Measurements from ENCODE around the gene IFIT5. TPM values are rescaled to one million over a fixed set of nuclear protein-coding genes. Genes with fewer than 3 reads are reported as not detected.

IFIT5 gene, protein sequence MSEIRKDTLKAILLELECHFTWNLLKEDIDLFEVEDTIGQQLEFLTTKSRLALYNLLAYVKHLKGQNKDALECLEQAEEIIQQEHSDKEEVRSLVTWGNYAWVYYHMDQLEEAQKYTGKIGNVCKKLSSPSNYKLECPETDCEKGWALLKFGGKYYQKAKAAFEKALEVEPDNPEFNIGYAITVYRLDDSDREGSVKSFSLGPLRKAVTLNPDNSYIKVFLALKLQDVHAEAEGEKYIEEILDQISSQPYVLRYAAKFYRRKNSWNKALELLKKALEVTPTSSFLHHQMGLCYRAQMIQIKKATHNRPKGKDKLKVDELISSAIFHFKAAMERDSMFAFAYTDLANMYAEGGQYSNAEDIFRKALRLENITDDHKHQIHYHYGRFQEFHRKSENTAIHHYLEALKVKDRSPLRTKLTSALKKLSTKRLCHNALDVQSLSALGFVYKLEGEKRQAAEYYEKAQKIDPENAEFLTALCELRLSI
- total RNA-seq (2014; rRNA removed; shearing (Covaris generic)) (0.57 and 0.77 TPM in 2 replicates), total RNA-seq (2022) (0.17 and 0.36 TPM in 2 replicates), Bru-seq, nascent RNA (percentile 42 among the genes with signal in this experiment), BruChase-seq, experiment 1, labeled RNA remaining after a 6-hour chase (percentile 14 among the genes with signal in this experiment), BruChase-seq, experiment 2, labeled RNA remaining after a 2-hour chase (percentile 41 among the genes with signal in this experiment)
- long read RNA-seq, result 0 reads

DNA sequence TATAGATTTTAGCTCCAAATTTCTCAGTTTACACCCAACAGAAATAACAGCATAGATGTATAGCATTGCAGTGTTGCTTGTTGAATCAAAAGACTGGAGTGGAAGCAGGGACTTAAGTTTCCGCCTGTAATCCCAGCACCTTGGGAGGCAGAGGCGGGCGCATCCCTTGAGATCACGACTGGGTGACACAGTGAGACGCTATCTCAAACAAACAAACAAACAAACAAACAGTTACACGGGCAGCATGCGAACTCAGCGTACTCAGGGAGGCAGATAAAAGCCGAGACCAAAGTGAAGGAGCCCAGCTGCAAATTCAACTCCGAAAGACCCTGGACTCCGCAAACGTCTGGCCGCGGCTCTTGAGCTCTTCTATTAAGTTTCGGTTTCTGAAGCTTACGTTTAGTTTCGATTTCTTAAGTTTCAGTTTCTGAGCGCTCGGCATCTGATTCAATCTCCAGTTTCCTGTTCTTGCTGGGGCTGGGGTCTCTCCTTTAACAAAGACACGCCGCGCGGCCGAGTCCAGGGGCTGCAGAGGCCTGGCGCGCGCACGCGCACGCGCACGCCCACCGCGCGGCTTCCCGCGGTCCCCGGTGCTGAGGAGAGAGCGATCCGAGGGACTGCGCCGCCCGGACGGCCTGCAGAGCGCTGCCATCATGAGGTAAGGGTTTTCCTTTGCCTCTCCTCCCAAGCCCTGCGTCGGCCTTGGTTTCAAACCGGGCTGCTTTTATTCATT, at the start of gene IFIT5:
Gene IFIT5 (plus strand): TSS at position 423 of the 733 bp plus-strand sequence. CDS start 231 bp downstream, at position 654.
- BruUV-seq (replicated peaks), result no TSS peak
- CTCF ChIA-PET (ENCODE audit: unreplicated experiment), result no interaction called here
- peaks cover 3% of the 10 kb centered on the region for H3K4me1 ChIP-seq (ENCODE audit: insufficient read depth, low read length, poor library complexity, severe bottlenecking)
- POLR2A ChIA-PET, result interaction anchor here (0.6 to 1.4 kb wide), 7 partner anchors 18 to 627 kb away, joined by 3 to 5 read pairs (median 3); no protein-coding TSS in a partner anchor
- H3K79me2 ChIP-seq (ENCODE audit: insufficient read depth, low read depth, low read length), result no peaks in the 10 kb centered on the region
- no peak within 1 kb of the TSS for H3K27ac ChIP-seq (ENCODE audit: low read depth, low read length, poor library complexity, severe bottlenecking)
- H3K36me3 ChIP-seq (ENCODE audit: insufficient read depth, low read length), result no peaks in the 10 kb centered on the region
- H3K9me3 ChIP-seq (ENCODE audit: low read length), result no peaks in the 10 kb centered on the region
- no peaks in the 10 kb centered on the region for H3K9me2 ChIP-seq (ENCODE audit: insufficient read depth, low read length)
- peak within 1 kb of the TSS; percentile 74 for H3K4me3 ChIP-seq (ENCODE audit: low read depth, low read length, poor library complexity, severe bottlenecking)
- peak within 1 kb of the TSS; percentile 75 for H3K4me2 ChIP-seq (ENCODE audit: low read length)
- peak; percentile 80 for DNase-seq (ENCODE audit: low spot score)
- TF ChIP-seq, protein P1, sequence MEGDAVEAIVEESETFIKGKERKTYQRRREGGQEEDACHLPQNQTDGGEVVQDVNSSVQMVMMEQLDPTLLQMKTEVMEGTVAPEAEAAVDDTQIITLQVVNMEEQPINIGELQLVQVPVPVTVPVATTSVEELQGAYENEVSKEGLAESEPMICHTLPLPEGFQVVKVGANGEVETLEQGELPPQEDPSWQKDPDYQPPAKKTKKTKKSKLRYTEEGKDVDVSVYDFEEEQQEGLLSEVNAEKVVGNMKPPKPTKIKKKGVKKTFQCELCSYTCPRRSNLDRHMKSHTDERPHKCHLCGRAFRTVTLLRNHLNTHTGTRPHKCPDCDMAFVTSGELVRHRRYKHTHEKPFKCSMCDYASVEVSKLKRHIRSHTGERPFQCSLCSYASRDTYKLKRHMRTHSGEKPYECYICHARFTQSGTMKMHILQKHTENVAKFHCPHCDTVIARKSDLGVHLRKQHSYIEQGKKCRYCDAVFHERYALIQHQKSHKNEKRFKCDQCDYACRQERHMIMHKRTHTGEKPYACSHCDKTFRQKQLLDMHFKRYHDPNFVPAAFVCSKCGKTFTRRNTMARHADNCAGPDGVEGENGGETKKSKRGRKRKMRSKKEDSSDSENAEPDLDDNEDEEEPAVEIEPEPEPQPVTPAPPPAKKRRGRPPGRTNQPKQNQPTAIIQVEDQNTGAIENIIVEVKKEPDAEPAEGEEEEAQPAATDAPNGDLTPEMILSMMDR (conservative IDR thresholded peaks at IDR 0.05; ENCODE audit: low read length), result no peak
- no peak for TF ChIP-seq EZH2phosphoT487 (IDR thresholded peaks at IDR 0.05; ENCODE audit: borderline replicate concordance, low read depth, low read length)
- intact Hi-C loops (cut with micrococcal nuclease; ENCODE audit: unreplicated experiment), result loop anchor here (5.0 kb wide), 1 partner anchor 157 kb away; no protein-coding TSS in a partner anchor
- peak within 1 kb of the TSS; percentile 98 for H2AFZ ChIP-seq (ENCODE audit: low read length)
- H4K20me1 ChIP-seq (ENCODE audit: insufficient read depth, low read length), result no peaks in the 10 kb centered on the region

DNA sequence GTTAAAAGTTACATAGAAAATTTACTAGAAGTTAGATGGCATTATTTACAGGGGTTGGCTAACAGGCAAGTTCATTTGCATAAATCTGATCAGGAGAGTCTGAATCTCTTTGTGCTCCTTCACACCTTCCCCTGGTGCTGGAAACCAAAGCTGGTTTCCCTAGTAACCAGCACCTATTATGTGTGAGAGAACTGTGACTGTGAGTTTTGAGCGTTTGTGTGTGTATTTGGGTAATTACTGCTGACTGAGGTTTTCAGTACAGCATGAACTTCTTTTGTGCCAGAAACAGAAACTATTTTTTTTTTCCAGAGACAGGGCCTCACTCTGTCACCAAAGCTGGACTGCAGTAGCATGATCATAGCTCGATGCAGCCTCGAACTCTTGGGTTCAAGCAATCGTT, 46.8 kb upstream of the IFIT5 start:
- BruUV-seq (replicated peaks), result no TSS peak
- no peaks in the 10 kb centered on the region for H3K9me3 ChIP-seq (ENCODE audit: low read length)
- intact Hi-C loops (cut with micrococcal nuclease; ENCODE audit: unreplicated experiment), result no loop called here
- no peaks in the 10 kb centered on the region for H3K4me1 ChIP-seq (ENCODE audit: insufficient read depth, low read length, poor library complexity, severe bottlenecking)
- H3K27ac ChIP-seq (ENCODE audit: low read depth, low read length, poor library complexity, severe bottlenecking), result no peak overlapping the region
- H2AFZ ChIP-seq (ENCODE audit: low read length), result no peak overlapping the region
- H3K4me2 ChIP-seq (ENCODE audit: low read length), result no peak overlapping the region
- TF ChIP-seq EZH2phosphoT487 (IDR thresholded peaks at IDR 0.05; ENCODE audit: borderline replicate concordance, low read depth, low read length), result no peak
- no peaks in the 10 kb centered on the region for H4K20me1 ChIP-seq (ENCODE audit: insufficient read depth, low read length)
- ChIA-PET CTCF (ENCODE audit: unreplicated experiment) (interaction anchor here (0.6 kb wide), 1 partner anchor 1791 kb away, joined by 3 read pairs; no protein-coding TSS in a partner anchor), POLR2A (interaction anchor here (0.7 to 1.7 kb wide), 2 partner anchors 65 to 143 kb away, joined by 3 read pairs; no protein-coding TSS in a partner anchor)
- H3K79me2 ChIP-seq (ENCODE audit: insufficient read depth, low read depth, low read length), result no peaks in the 10 kb centered on the region
- no peaks in the 10 kb centered on the region for H3K9me2 ChIP-seq (ENCODE audit: insufficient read depth, low read length)
- no peak for DNase-seq (ENCODE audit: low spot score)
- no peak overlapping the region for H3K4me3 ChIP-seq (ENCODE audit: low read depth, low read length, poor library complexity, severe bottlenecking)
- H3K36me3 ChIP-seq (ENCODE audit: insufficient read depth, low read length), result no peaks in the 10 kb centered on the region

DNA sequence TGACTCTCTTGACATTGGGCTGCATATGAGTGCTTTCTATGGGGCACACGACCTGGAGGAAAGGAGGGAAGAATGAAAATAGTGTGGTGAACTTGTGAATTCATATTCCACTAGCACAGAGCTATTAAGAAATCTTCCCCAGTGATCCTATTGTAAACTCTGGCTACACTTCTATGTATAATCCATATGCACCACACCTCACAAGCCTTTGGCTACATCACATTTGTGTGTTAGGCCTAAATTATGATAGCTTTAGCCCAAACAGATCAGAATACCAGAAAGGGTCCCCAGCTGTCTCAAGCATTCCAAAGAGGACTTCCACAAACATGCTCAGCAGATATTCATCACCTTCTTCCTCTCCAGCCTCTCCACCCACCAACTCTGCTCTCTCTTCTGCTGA, 46.2 kb upstream of the IFIT5 start:
- no peaks in the 10 kb centered on the region for H3K79me2 ChIP-seq (ENCODE audit: insufficient read depth, low read depth, low read length)
- H3K9me2 ChIP-seq (ENCODE audit: insufficient read depth, low read length), result no peaks in the 10 kb centered on the region
- no peak overlapping the region for H3K4me2 ChIP-seq (ENCODE audit: low read length)
- ChIA-PET CTCF (ENCODE audit: unreplicated experiment) (no interaction called here), POLR2A (interaction anchor here (0.7 to 1.7 kb wide), 2 partner anchors 66 to 144 kb away, joined by 3 read pairs; no protein-coding TSS in a partner anchor)
- H3K9me3 ChIP-seq (ENCODE audit: low read length), result no peaks in the 10 kb centered on the region
- intact Hi-C loops (cut with micrococcal nuclease; ENCODE audit: unreplicated experiment), result no loop called here
- no peaks in the 10 kb centered on the region for H4K20me1 ChIP-seq (ENCODE audit: insufficient read depth, low read length)
- no peak overlapping the region for H2AFZ ChIP-seq (ENCODE audit: low read length)
- DNase-seq (ENCODE audit: low spot score), result no peak
- BruUV-seq (replicated peaks), result no TSS peak
- no peaks in the 10 kb centered on the region for H3K4me1 ChIP-seq (ENCODE audit: insufficient read depth, low read length, poor library complexity, severe bottlenecking)
- H3K4me3 ChIP-seq (ENCODE audit: low read depth, low read length, poor library complexity, severe bottlenecking), result no peak overlapping the region
- no peak for TF ChIP-seq EZH2phosphoT487 (IDR thresholded peaks at IDR 0.05; ENCODE audit: borderline replicate concordance, low read depth, low read length)
- no peak overlapping the region for H3K27ac ChIP-seq (ENCODE audit: low read depth, low read length, poor library complexity, severe bottlenecking)
- no peaks in the 10 kb centered on the region for H3K36me3 ChIP-seq (ENCODE audit: insufficient read depth, low read length)
